Endothelial cell of umbilical vein (primary cell): Measurements from ENCODE around the gene CPA3. TPM values are rescaled to one million over a fixed set of nuclear protein-coding genes. Genes with fewer than 3 reads are reported as not detected.

Experiments
- BruUV-seq: library from RNA; stranded (reverse); fragments of 400-500 nt; replicated peaks from 2 replicates; lab custom pipeline; 2021; lab: Mats Ljungman, UMichigan
- CTCF ChIA-PET: fragments of 300-600, 350-600 bp; sonication (Branson Sonifier 250); formaldehyde crosslinking; loops from one replicate; lab custom pipeline; 2021; ENCODE audit warnings: antibody characterized with exemption, inconsistent platforms; lab: Charles Lee
- POLR2A ChIA-PET: fragments of 300-600, 350-600 bp; sonication (Branson Sonifier 250); formaldehyde crosslinking; loops from one replicate; lab custom pipeline; 2021; ENCODE audit warnings: antibody characterized with exemption, inconsistent platforms; lab: Charles Lee
- DNase-seq: peaks from one replicate; pipeline ENCODE4 v3.0.0-alpha.2; 2011; ENCODE audit warnings: low read depth, low spot score
- FAIRE-seq: peaks from 2 replicates; lab custom pipeline; 2011; peaks lifted over from hg19 to GRCh38; lab: Jason Lieb, UNC
- H2AFZ ChIP-seq: 2 replicates; pipeline ENCODE4 v1.6.0; 2012; ENCODE audit warnings: low read depth, low read length, control low read depth, inconsistent platforms
- H3K27ac ChIP-seq: 2 replicates; pipeline ENCODE4 v1.5.1; 2011; ENCODE audit warnings: low read depth, mild to moderate bottlenecking, control low read depth, low read length, moderate library complexity; ENCODE audit not compliant: insufficient read depth
- H3K27me3 ChIP-seq, 2 experiments: 2 replicates each; pipeline versions ENCODE4 v1.6.0 to v1.6.1; 2011; ENCODE audit warnings: low read length in 2 of 2, mixed read lengths in 1 of 2; ENCODE audit not compliant: control insufficient read depth in 2 of 2, insufficient read depth in 2 of 2
- H3K36me3 ChIP-seq, 2 experiments: 2 replicates in 1 of 2; 3 replicates in 1 of 2; pipeline ENCODE4 v1.5.1; 2011; ENCODE audit warnings: low read length in 2 of 2, mild to moderate bottlenecking in 1 of 2, moderate library complexity in 1 of 2; ENCODE audit not compliant: control insufficient read depth in 2 of 2, insufficient read depth in 2 of 2; ENCODE audit errors: extremely low read depth in 1 of 2
- H3K4me1 ChIP-seq: 3 replicates; pipeline ENCODE4 v1.5.1; 2011; ENCODE audit warnings: mild to moderate bottlenecking, low read length; ENCODE audit not compliant: control insufficient read depth, insufficient read depth; ENCODE audit errors: extremely low read depth
- H3K4me2 ChIP-seq: 2 replicates; pipeline ENCODE4 v1.6.1; 2011; ENCODE audit warnings: low read length, control low read depth, mixed read lengths; ENCODE audit not compliant: insufficient read depth
- H3K4me3 ChIP-seq, 3 experiments: fragments of 200-600 bp in 1 of 3; sonication (generic), shearing (Covaris generic) in 1 of 3; replicated peaks in 1 of 3; 2 replicates each; pipeline ENCODE4 v1.5.1; 2011 to 2016; ENCODE audit warnings: control low read depth in 3 of 3, low read length in 3 of 3, mild to moderate bottlenecking in 2 of 3, inconsistent platforms in 1 of 3, low read depth in 1 of 3, moderate library complexity in 1 of 3; ENCODE audit not compliant: insufficient read depth in 1 of 3
- H3K79me2 ChIP-seq: 2 replicates; pipeline ENCODE4 v1.6.0; 2012; ENCODE audit warnings: low read length, inconsistent platforms; ENCODE audit not compliant: control insufficient read depth, insufficient read depth
- H3K9ac ChIP-seq: replicated peaks from 2 replicates; pipeline ENCODE3; 2011; ENCODE audit warnings: low read length, control low read depth; ENCODE audit not compliant: insufficient read depth; ENCODE audit errors: extremely low read depth
- H3K9me1 ChIP-seq: replicated peaks from 3 replicates; pipeline ENCODE4 v1.6.0; 2011; ENCODE audit warnings: mild to moderate bottlenecking, low read length; ENCODE audit not compliant: control insufficient read depth, insufficient read depth; ENCODE audit errors: extremely low read depth
- H3K9me3 ChIP-seq: replicated peaks from 2 replicates; pipeline ENCODE4 v1.5.1; 2012; ENCODE audit warnings: low read length, inconsistent platforms; ENCODE audit not compliant: control insufficient read depth, insufficient read depth
- H4K20me1 ChIP-seq: replicated peaks from 2 replicates; pipeline ENCODE3; 2011; ENCODE audit warnings: mild to moderate bottlenecking, low read length; ENCODE audit not compliant: control insufficient read depth, insufficient read depth; ENCODE audit errors: extremely low read depth
- FOS ChIP-seq: IDR thresholded peaks from 2 replicates; pipeline ENCODE4 v1.6.1; 2011; ENCODE audit warnings: mild to moderate bottlenecking, low read length, moderate library complexity, borderline replicate concordance; ENCODE audit not compliant: insufficient read depth
- GATA2 ChIP-seq: IDR thresholded peaks from 2 replicates; pipeline ENCODE4 v1.7.0; 2011; ENCODE audit warnings: low read depth, mild to moderate bottlenecking, moderate library complexity, mixed read lengths, low read length; ENCODE audit not compliant: insufficient read length, insufficient read depth
- JUN ChIP-seq: IDR thresholded peaks from 2 replicates; pipeline ENCODE4 v1.6.1; 2011; ENCODE audit warnings: borderline replicate concordance, low read depth; ENCODE audit not compliant: insufficient read length, insufficient read depth
- MYC ChIP-seq: IDR thresholded peaks from one replicate; pipeline ENCODE4 v1.6.1; 2011; ENCODE audit warnings: mild to moderate bottlenecking, low read depth, low read length
- POLR2A ChIP-seq: IDR thresholded peaks from 2 replicates; pipeline ENCODE4 v1.6.1; 2012; ENCODE audit warnings: low read depth, mild to moderate bottlenecking, control low read depth, low read length
- POLR2AphosphoS5 ChIP-seq: IDR thresholded peaks from 2 replicates; pipeline ENCODE4 v1.6.1; 2012; ENCODE audit warnings: low read depth, mild to moderate bottlenecking, control low read depth, low read length, moderate library complexity; ENCODE audit not compliant: insufficient read depth
- dilution Hi-C: fragments of 300-500 bp; cut with MboI; formaldehyde crosslinking; loops from one replicate; pipeline ENCODE4 v1.15.0; 2019; ENCODE audit warnings: low sequenced_read_pairs; ENCODE audit not compliant: extremely low pct_ligation_motif_present
- intact Hi-C: fragments of 100-400 bp; cut with micrococcal nuclease; formaldehyde crosslinking; loops from one replicate; pipeline ENCODE4 v1.10.0; 2022
- polyA plus RNA-seq, 4 experiments: library from polyadenylated mRNA; depleted of rRNA in 3 of 4; stranded (reverse) in 3 of 4; unstranded in 1 of 4; fragments of >200 nt; gene quantifications; 2 replicates each; pipeline versions ENCODE4 v1.2.1 to v1.2.3, GENCODE V29; 2011 to 2012; ENCODE audit warnings: missing spikeins in 1 of 4
- total RNA-seq: library from RNA; stranded (reverse); gene quantifications from 2 replicates; pipeline ENCODE4 v1.2.3, GENCODE V29; 2021
- TF ChIP-seq, protein P1 (sequence below): IDR thresholded peaks from 2 replicates; pipeline ENCODE4 v1.6.1; 2011; ENCODE audit not compliant: insufficient read depth, insufficient read length
- TF ChIP-seq, protein P2 (sequence below), 2 donors: IDR thresholded peaks; 1 replicate in 1 of 2; 2 replicates in 1 of 2; pipeline ENCODE4 v1.5.1; 2011; ENCODE audit warnings: low read length in 2 of 2, mild to moderate bottlenecking in 2 of 2, moderate library complexity in 2 of 2, control low read depth in 1 of 2, inconsistent platforms in 1 of 2, low read depth in 1 of 2; ENCODE audit not compliant: insufficient read depth in 1 of 2; ENCODE audit errors: extremely low read depth in 1 of 2

CPA3 gene
- total and polyA plus RNA-seq, 2 donors (not counting 3 experiments of a cell fraction or from before 2014, with no cell fraction given): 1.7 to 6.4 TPM

DNA sequence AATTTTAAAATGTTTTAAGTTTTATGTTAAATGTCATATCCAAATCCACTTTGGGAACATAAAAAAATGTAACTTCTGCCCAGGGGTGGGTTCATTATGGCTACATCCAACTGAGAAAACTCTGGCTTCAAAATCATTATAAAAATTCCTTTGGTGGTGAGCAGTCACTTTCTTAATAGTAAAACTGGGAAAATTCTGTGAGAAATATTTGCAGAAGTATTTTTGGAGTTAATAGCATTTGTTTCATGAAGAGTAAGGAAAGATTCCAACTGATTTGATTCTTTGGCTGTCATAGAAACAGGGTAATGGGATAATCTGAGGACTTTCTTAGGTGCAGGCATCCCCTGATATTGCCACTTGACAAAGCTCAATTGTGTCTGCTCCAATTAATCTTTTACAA lies 38.8 kb downstream of the CPA3 start:
- ChIA-PET CTCF (no interaction called here), POLR2A (no interaction called here)
- Histone ChIP-seq H3K4me3 (no peak overlapping the region), H3K4me2 (no peak overlapping the region), H3K4me1 (no peaks in the 10 kb centered on the region), H3K27ac (no peak overlapping the region), H3K9me3 (no peaks in the 10 kb centered on the region), H3K79me2 (no peaks in the 10 kb centered on the region), H3K36me3 (no peaks in the 10 kb centered on the region), H3K9me1 (no peaks in the 10 kb centered on the region), H2AFZ (no peak overlapping the region), H3K9ac (no peak overlapping the region), H3K27me3 (peaks cover 0 to 16% of the 10 kb centered on the region in 2 experiments), H4K20me1 (no peaks in the 10 kb centered on the region)
- no peak for DNase-seq
- TF ChIP-seq POLR2A: no peak
- no peak for TF ChIP-seq JUN
- TF ChIP-seq GATA2: no peak
- TF ChIP-seq, protein P1, sequence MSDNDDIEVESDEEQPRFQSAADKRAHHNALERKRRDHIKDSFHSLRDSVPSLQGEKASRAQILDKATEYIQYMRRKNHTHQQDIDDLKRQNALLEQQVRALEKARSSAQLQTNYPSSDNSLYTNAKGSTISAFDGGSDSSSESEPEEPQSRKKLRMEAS: no peak
- TF ChIP-seq MYC: no peak
- TF ChIP-seq FOS: no peak
- no peak for TF ChIP-seq POLR2AphosphoS5
- TF ChIP-seq, protein P2, sequence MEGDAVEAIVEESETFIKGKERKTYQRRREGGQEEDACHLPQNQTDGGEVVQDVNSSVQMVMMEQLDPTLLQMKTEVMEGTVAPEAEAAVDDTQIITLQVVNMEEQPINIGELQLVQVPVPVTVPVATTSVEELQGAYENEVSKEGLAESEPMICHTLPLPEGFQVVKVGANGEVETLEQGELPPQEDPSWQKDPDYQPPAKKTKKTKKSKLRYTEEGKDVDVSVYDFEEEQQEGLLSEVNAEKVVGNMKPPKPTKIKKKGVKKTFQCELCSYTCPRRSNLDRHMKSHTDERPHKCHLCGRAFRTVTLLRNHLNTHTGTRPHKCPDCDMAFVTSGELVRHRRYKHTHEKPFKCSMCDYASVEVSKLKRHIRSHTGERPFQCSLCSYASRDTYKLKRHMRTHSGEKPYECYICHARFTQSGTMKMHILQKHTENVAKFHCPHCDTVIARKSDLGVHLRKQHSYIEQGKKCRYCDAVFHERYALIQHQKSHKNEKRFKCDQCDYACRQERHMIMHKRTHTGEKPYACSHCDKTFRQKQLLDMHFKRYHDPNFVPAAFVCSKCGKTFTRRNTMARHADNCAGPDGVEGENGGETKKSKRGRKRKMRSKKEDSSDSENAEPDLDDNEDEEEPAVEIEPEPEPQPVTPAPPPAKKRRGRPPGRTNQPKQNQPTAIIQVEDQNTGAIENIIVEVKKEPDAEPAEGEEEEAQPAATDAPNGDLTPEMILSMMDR (IDR thresholded peaks at IDR 0.05; ENCODE audit: extremely low read depth in 1 of 2, insufficient read depth in 1 of 2, low read depth in 1 of 2, low read length in 2 of 2): no peak
- dilution Hi-C loops (no loop called here), intact Hi-C loops (no loop called here)
- FAIRE-seq: no peak
- BruUV-seq: no TSS peak
